Mononuclear cell (primary cell): Measurements from ENCODE around the gene MCU. TPM values are rescaled to one million over a fixed set of nuclear protein-coding genes. Genes with fewer than 3 reads are reported as not detected.
A peak's percentile ranks its signal among the peaks of the same experiment; 100 is the strongest.
"Not testable (repeated sequence)": the region's sequence is repeated elsewhere in the genome, so short reads cannot be mapped to it uniquely, and the experiment has no call there.

Source experiments
- H3K27me3 ChIP-seq: 2 replicates; pipeline ENCODE4 v1.6.0; 2011; ENCODE audit warnings: low read length, control low read depth; ENCODE audit not compliant: insufficient read depth
- H3K4me1 ChIP-seq: 2 replicates; pipeline ENCODE4 v1.5.1; 2011; ENCODE audit warnings: mild to moderate bottlenecking, low read length, control low read depth; ENCODE audit not compliant: insufficient read depth
- H3K4me3 ChIP-seq: 2 replicates; pipeline ENCODE4 v1.5.1; 2011; ENCODE audit warnings: mild to moderate bottlenecking, low read length, moderate library complexity
- H3K9me3 ChIP-seq: 2 replicates; pipeline ENCODE4 v1.5.1; 2011; ENCODE audit warnings: low read depth, mild to moderate bottlenecking, control low read depth, low read length
- total RNA-seq: library from RNA; depleted of rRNA; stranded (reverse); fragments of >200 nt; gene quantifications from one replicate; pipeline ENCODE4 v1.2.3, GENCODE V29; 2012

MCU gene
- total RNA-seq, 1 donor: 12.0 TPM

- Histone ChIP-seq H3K27me3 (no peaks in the 10 kb centered on the region), H3K9me3 (no peaks in the 10 kb centered on the region), H3K4me1 (no peaks in the 10 kb centered on the region), H3K4me3 (no peak overlapping the region)
Observed at GRCh38 chr10:72881291-72881690, 189.3 kb downstream of the MCU start.

GRCh38 chr10:72883861-72884260 lies 191.9 kb downstream of the MCU start:
- H3K27me3 ChIP-seq: no peaks in the 10 kb centered on the region
- peaks cover 11% of the 10 kb centered on the region for H3K4me1 ChIP-seq
- H3K9me3 ChIP-seq: no peaks in the 10 kb centered on the region
- no peak overlapping the region for H3K4me3 ChIP-seq

- Histone ChIP-seq H3K27me3 (no peaks in the 10 kb centered on the region), H3K4me3 (no peak overlapping the region), H3K4me1 (peaks cover 11% of the 10 kb centered on the region), H3K9me3 (no peaks in the 10 kb centered on the region)
Observed at GRCh38 chr10:72885953-72886352, 194.0 kb downstream of the MCU start.

- Histone ChIP-seq H3K4me1 (peaks cover 11% of the 10 kb centered on the region), H3K9me3 (no peaks in the 10 kb centered on the region), H3K4me3 (no peak overlapping the region), H3K27me3 (no peaks in the 10 kb centered on the region)
Observed at GRCh38 chr10:72886621-72887020, 194.7 kb downstream of the MCU start.

GRCh38 chr10:72887043-72887442 lies 195.1 kb downstream of the MCU start:
- Histone ChIP-seq H3K9me3 (no peaks in the 10 kb centered on the region), H3K4me1 (peaks cover 11% of the 10 kb centered on the region), H3K4me3 (peak overlapping the region; percentile 25), H3K27me3 (no peaks in the 10 kb centered on the region)

- Histone ChIP-seq H3K4me3 (no peak overlapping the region), H3K27me3 (no peaks in the 10 kb centered on the region), H3K9me3 (no peaks in the 10 kb centered on the region), H3K4me1 (peaks cover 11% of the 10 kb centered on the region)
Observed at GRCh38 chr10:72888151-72888638, 196.3 kb downstream of the MCU start.

GRCh38 chr10:72889391-72889831 lies 197.5 kb downstream of the MCU start:
- H3K4me3 ChIP-seq: no peak overlapping the region
- H3K9me3 ChIP-seq: no peaks in the 10 kb centered on the region
- peaks cover 11% of the 10 kb centered on the region for H3K4me1 ChIP-seq
- H3K27me3 ChIP-seq: no peaks in the 10 kb centered on the region

GRCh38 chr10:72890086-72890485 lies 198.1 kb downstream of the MCU start:
- no peaks in the 10 kb centered on the region for H3K9me3 ChIP-seq
- no peak overlapping the region for H3K4me3 ChIP-seq
- no peaks in the 10 kb centered on the region for H3K27me3 ChIP-seq
- H3K4me1 ChIP-seq: peaks cover 11% of the 10 kb centered on the region

- Histone ChIP-seq H3K4me1 (no peaks in the 10 kb centered on the region), H3K4me3 (no peak within 1 kb of the TSS), H3K27me3 (no peaks in the 10 kb centered on the region), H3K9me3 (no peaks in the 10 kb centered on the region)
Observed at GRCh38 chr10:72893136-72893798, 201.3 kb downstream of the MCU start, which contains the start of gene OIT3. TSS of gene OIT3 (plus strand) at chr10:72893739. CDS start at chr10:72893799, 60 bp downstream.

- Histone ChIP-seq H3K9me3 (no peaks in the 10 kb centered on the region), H3K27me3 (no peaks in the 10 kb centered on the region), H3K4me1 (no peaks in the 10 kb centered on the region), H3K4me3 (no peak overlapping the region)
Observed at GRCh38 chr10:72895236-72895850, 203.4 kb downstream of the MCU start.

GRCh38 chr10:72898616-72899015 lies 206.7 kb downstream of the MCU start:
- H3K4me3 ChIP-seq: no peak overlapping the region
- no peaks in the 10 kb centered on the region for H3K9me3 ChIP-seq
- H3K4me1 ChIP-seq: no peaks in the 10 kb centered on the region
- no peaks in the 10 kb centered on the region for H3K27me3 ChIP-seq

GRCh38 chr10:72899545-72899944 lies 207.6 kb downstream of the MCU start:
- no peaks in the 10 kb centered on the region for H3K4me1 ChIP-seq
- H3K9me3 ChIP-seq: no peaks in the 10 kb centered on the region
- H3K4me3 ChIP-seq: no peak overlapping the region

GRCh38 chr10:72903941-72904446 lies 212.1 kb downstream of the MCU start:
- H3K4me3 ChIP-seq, H3K4me1 ChIP-seq, H3K27me3 ChIP-seq, H3K9me3 ChIP-seq: not testable (repeated sequence)

More at GRCh38 chr10:72899545-72899944, 207.6 kb downstream of the MCU start:
- H3K27me3 ChIP-seq: no peaks in the 10 kb centered on the region

- no peaks in the 10 kb centered on the region for H3K27me3 ChIP-seq
- no peaks in the 10 kb centered on the region for H3K4me1 ChIP-seq
- H3K4me3 ChIP-seq: no peak overlapping the region
- H3K9me3 ChIP-seq: no peaks in the 10 kb centered on the region
Observed at GRCh38 chr10:72904806-72905205, 212.9 kb downstream of the MCU start.

GRCh38 chr10:72906446-72906845 lies 214.5 kb downstream of the MCU start:
- Histone ChIP-seq H3K9me3 (no peaks in the 10 kb centered on the region), H3K4me3 (no peak overlapping the region), H3K27me3 (no peaks in the 10 kb centered on the region), H3K4me1 (no peaks in the 10 kb centered on the region)
